Type B pancreatic cell (in vitro differentiated cells): ENCODE data around the gene NEU2. TPM values are rescaled to one million over a fixed set of nuclear protein-coding genes. Genes with fewer than 3 reads are reported as not detected.

Experiments
- DNase-seq: peaks from one replicate; pipeline ENCODE4 v3.0.0; 2021; ENCODE audit warnings: mixed read lengths; ENCODE audit not compliant: unreplicated experiment; ENCODE audit errors: extremely low spot score
- H3K27ac Mint-ChIP-seq: 2 replicates; pipeline ENCODE4 v1.8.0; 2021; ENCODE audit warnings: mild to moderate bottlenecking, mixed read lengths
- H3K27me3 Mint-ChIP-seq: 2 replicates; pipeline ENCODE4 v1.8.0; 2021; ENCODE audit warnings: mixed read lengths
- H3K36me3 Mint-ChIP-seq: 2 replicates; pipeline ENCODE4 v1.8.0; 2021; ENCODE audit warnings: mixed read lengths
- H3K4me1 Mint-ChIP-seq: one replicate; pipeline ENCODE4 v1.8.0; 2021; ENCODE audit warnings: mixed read lengths; ENCODE audit not compliant: unreplicated experiment
- H3K4me3 Mint-ChIP-seq: 2 replicates; pipeline ENCODE4 v1.8.0; 2021; ENCODE audit warnings: mild to moderate bottlenecking, mixed read lengths
- H3K9me3 Mint-ChIP-seq: 2 replicates; pipeline ENCODE4 v1.8.0; 2021; ENCODE audit warnings: mixed read lengths
- long read RNA-seq: library from polyadenylated mRNA; unstranded; transcript quantifications from one replicate; pipeline ENCODE4 v2.0.0, GENCODE V29; 2020
- total RNA-seq: library from RNA; stranded (reverse); gene quantifications from 2 replicates; pipeline ENCODE4 v1.2.1, GENCODE V29; 2021; ENCODE audit warnings: low replicate concordance
- TF ChIP-seq, protein P1 (sequence below): fragments of 200-600 bp; sonication (generic); conservative IDR thresholded peaks from 2 replicates; pipeline ENCODE4 v1.5.0; 2021; ENCODE audit warnings: antibody characterized with exemption, mild to moderate bottlenecking

Gene NEU2
- 0.33 TPM in 1 of 2 replicates, not detected in the other for total RNA-seq
- long read RNA-seq, result 0 reads

DNA sequence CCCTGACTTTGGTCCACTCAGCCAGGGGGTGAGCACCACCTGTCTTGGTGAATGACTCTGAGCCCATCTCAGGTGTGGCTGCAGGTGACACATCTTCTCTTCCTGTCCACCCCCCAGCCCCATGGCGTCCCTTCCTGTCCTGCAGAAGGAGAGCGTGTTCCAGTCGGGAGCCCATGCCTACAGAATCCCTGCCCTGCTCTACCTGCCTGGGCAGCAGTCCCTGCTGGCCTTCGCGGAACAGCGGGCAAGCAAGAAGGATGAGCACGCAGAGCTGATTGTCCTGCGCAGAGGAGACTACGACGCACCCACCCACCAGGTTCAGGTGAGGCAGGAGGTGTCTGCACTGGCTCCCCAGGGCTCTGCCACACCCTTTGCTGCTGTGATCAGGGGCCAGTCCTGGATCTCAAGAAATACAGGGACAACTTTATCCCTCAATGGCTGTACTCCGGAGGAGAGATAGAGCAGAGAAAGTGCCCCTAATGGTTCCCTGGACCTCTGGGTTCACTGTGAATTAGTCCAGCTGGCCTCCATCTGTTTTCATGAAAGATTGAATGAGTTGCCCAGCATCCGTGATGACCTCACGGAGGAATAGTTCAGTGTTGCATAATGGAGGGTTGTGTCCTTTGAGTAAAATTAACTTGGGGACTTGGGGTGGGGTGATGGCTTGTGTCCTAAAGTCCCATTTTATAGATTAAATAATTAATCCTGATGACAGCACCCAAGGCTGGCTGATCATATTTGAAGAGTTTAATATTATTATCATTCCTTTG is at the start of gene NEU2:
NEU2 (plus strand) TSS at position 122 of the 770 bp plus-strand sequence; CDS start at position 122, 0 bp downstream.
- Mint-ChIP-seq H3K9me3 (no peaks in the 10 kb centered on the region), H3K27me3 (no peaks in the 10 kb centered on the region), H3K4me1 (peaks cover 6% of the 10 kb centered on the region), H3K27ac (no peak within 1 kb of the TSS), H3K4me3 (no peak within 1 kb of the TSS), H3K36me3 (no peaks in the 10 kb centered on the region)
- no peak for DNase-seq
- TF ChIP-seq, protein P1, sequence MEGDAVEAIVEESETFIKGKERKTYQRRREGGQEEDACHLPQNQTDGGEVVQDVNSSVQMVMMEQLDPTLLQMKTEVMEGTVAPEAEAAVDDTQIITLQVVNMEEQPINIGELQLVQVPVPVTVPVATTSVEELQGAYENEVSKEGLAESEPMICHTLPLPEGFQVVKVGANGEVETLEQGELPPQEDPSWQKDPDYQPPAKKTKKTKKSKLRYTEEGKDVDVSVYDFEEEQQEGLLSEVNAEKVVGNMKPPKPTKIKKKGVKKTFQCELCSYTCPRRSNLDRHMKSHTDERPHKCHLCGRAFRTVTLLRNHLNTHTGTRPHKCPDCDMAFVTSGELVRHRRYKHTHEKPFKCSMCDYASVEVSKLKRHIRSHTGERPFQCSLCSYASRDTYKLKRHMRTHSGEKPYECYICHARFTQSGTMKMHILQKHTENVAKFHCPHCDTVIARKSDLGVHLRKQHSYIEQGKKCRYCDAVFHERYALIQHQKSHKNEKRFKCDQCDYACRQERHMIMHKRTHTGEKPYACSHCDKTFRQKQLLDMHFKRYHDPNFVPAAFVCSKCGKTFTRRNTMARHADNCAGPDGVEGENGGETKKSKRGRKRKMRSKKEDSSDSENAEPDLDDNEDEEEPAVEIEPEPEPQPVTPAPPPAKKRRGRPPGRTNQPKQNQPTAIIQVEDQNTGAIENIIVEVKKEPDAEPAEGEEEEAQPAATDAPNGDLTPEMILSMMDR, result no peak

GRCh38 chr2:232982926-232983668 is 49.4 kb upstream of the NEU2 start:
- Mint-ChIP-seq H3K4me1 (peaks cover 21% of the 10 kb centered on the region), H3K27ac (no peak overlapping the region), H3K36me3 (no peaks in the 10 kb centered on the region), H3K27me3 (peaks cover 3% of the 10 kb centered on the region), H3K9me3 (no peaks in the 10 kb centered on the region), H3K4me3 (peak overlapping the region; percentile 29)
- DNase-seq, result peak; percentile 51
- TF ChIP-seq, protein P1, result peak; percentile 23

DNA sequence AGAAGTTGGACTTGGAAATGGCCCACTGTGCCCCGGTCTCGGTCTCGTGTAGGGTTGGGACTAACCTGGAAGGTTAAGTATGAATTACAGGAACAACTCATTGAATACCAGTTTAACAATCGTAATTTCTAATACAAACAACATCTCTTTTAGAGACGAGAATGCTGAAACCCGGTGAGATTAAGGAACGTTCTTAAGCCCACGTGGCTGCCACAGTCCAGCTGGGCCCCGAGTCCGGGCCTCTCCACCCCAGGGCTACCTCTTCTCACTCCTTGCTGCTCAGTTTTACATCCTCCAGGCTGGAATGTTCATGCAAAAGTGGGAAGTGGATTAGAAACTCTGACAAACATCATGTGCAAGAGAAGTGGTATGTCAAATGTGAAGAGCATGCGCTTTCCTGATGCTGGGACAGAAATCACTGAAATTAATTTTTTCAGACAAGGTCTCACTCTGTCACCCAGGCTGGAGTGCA is 48.8 kb upstream of the NEU2 start:
- Mint-ChIP-seq H3K27ac (no peak overlapping the region), H3K4me3 (no peak overlapping the region), H3K4me1 (peaks cover 21% of the 10 kb centered on the region), H3K36me3 (no peaks in the 10 kb centered on the region), H3K9me3 (no peaks in the 10 kb centered on the region), H3K27me3 (peaks cover 3% of the 10 kb centered on the region)
- TF ChIP-seq, protein P1, result no peak
- DNase-seq, result peak; percentile 22

- peaks cover 3% of the 10 kb centered on the region for H3K27me3 Mint-ChIP-seq
- H3K4me1 Mint-ChIP-seq, result peaks cover 21% of the 10 kb centered on the region
- no peaks in the 10 kb centered on the region for H3K9me3 Mint-ChIP-seq
- TF ChIP-seq, protein P1, result no peak
- DNase-seq, result peak; percentile 31
- no peak overlapping the region for H3K27ac Mint-ChIP-seq
- H3K36me3 Mint-ChIP-seq, result no peaks in the 10 kb centered on the region
- H3K4me3 Mint-ChIP-seq, result no peak overlapping the region
These were observed 47.8 kb upstream of the NEU2 start for GRCh38 chr2:232984451-232985207.

GRCh38 chr2:232986155-232986554 is 46.3 kb upstream of the NEU2 start:
- no peak for DNase-seq
- H3K9me3 Mint-ChIP-seq, result no peaks in the 10 kb centered on the region
- H3K36me3 Mint-ChIP-seq, result no peaks in the 10 kb centered on the region
- peaks cover 7% of the 10 kb centered on the region for H3K27me3 Mint-ChIP-seq
- H3K27ac Mint-ChIP-seq, result no peak overlapping the region
- H3K4me3 Mint-ChIP-seq, result no peak overlapping the region
- TF ChIP-seq, protein P1, result no peak
- H3K4me1 Mint-ChIP-seq, result peaks cover 16% of the 10 kb centered on the region
